Measurements from ENCODE around the gene ITPKC. TPM values are rescaled to one million over a fixed set of nuclear protein-coding genes. Genes with fewer than 3 reads are reported as not detected.

Gene ITPKC
- total and polyA plus RNA-seq, 9 of the 15 experiments (the other 6 are each of a cell fraction or from before 2014, with no cell fraction given): 0.08 to 9.3 (median 5.8) TPM

DNA sequence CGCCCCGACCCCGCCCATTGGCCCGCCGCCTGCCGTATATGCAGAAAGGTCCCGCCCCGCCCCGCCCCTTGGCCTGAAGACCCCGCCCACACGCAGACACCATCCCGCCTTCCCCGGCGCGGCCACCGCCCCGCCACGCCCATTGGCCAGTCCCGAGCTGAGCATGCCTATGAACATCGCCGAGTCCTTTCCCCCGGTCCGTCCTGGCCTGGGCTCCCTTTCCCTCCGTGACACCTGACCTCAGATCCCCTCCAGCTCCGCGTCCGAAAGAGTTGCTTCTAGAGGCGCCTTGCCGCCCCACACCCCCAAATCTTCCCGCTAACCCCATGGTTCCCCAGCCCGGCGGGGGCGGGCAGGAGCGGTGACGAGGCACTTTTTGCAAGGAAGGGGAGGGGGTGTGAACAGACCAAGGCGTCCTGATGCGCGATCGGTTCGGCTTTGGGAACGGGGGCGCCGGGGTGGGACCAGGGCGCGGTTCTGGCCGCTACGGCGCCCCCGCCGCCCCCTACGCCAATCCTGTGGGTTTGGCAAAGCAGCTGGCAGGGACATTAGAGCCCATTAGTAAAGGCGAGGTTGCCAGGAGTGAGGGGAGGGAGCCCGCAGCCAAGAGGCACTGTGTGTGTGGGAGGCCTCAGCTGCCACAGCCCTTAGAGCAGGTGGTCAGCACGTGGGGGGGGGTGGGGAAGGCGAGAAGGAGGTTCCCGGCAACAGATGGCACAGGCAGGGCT is 26.1 kb upstream of the ITPKC start (continued):
- TF ChIP-seq SMC3 (conservative IDR thresholded peaks at IDR 0.05; ENCODE audit: insufficient read depth, low read depth, low read length): 0 out of 2 replicates have a peak, but pooled peaks have one; percentile 1
- no peak for TF ChIP-seq CC2D1A (IDR thresholded peaks at IDR 0.05)
- TF ChIP-seq E2F3 (CRISPR knock-in tag; IDR thresholded peaks at IDR 0.05): 0 out of 2 replicates have a peak, but pooled peaks have one; percentile 30
- TF ChIP-seq ZNF124 (CRISPR knock-in tag; IDR thresholded peaks at IDR 0.05): no peak
- TF ChIP-seq, protein P1, sequence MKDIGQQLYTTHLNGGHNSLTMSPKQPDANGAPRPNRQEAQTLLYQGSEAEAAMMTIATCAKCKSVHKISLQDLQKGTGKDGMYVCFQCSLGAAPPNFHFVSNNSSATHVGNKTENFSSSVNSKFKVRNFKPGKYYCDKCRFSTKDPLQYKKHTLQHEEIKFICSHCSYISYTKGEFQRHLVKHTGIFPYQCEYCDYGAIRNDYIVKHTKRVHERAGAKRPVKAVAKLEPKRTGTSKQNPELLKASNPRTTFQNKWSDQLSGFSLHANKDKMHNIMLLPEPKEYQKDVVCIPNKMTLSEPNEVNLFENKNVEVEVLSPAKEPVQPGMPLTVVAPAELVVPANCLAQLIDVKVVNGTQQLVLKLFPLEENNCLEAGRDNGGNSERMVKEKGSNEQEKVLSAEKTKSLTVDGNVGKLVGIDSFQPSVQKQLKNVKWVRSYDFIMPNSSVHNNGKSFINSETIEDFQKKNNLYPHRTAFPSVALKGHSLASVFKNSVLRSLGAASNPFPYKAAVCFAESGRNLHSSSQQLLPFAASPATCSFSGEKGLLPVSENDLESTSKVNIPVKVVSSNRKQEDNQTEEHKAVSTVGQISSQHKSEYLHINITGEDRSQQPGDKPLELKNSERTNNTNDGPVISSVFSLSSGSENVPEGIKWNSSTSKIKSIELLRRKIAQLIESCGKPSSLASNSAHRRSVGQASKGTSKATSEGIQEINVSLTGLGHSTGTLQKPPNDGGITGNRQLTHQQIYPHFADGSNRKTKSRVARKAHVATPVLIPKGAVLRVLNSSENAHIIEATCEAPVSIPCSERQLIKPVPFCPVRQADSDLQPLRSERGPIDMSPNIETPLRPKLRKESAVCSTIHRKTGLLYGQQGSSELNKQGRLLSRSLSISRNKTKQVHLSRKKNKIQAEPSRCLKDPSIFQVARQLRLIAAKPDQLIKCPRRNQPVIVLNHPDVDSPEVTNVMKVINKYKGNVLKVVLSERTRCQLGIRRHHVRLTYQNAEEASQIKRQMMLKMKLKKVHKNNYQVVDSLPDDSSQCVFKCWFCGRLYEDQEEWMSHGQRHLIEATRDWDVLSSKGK (CRISPR knock-in tag; IDR thresholded peaks at IDR 0.05): no peak
- peak; percentile 32; the same call in 1 of the 2 replicates for TF ChIP-seq BCL6 (CRISPR knock-in tag; IDR thresholded peaks at IDR 0.05)
- TF ChIP-seq SRSF7 (optimal IDR thresholded peaks at IDR 0.05; ENCODE audit: low read depth, low read length): no peak
- TF ChIP-seq, protein P2, sequence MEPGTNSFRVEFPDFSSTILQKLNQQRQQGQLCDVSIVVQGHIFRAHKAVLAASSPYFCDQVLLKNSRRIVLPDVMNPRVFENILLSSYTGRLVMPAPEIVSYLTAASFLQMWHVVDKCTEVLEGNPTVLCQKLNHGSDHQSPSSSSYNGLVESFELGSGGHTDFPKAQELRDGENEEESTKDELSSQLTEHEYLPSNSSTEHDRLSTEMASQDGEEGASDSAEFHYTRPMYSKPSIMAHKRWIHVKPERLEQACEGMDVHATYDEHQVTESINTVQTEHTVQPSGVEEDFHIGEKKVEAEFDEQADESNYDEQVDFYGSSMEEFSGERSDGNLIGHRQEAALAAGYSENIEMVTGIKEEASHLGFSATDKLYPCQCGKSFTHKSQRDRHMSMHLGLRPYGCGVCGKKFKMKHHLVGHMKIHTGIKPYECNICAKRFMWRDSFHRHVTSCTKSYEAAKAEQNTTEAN (CRISPR knock-in tag; IDR thresholded peaks at IDR 0.05): no peak
- no peak; the same call in 1 of the 2 replicates for TF ChIP-seq JUN (IDR thresholded peaks at IDR 0.05; ENCODE audit: borderline replicate concordance, low read depth, low read length)
- 0 out of 2 replicates have a peak, but pooled peaks have one; percentile 29 for TF ChIP-seq JUN (CRISPR knock-in tag; IDR thresholded peaks at IDR 0.05; ENCODE audit: borderline replicate concordance)
- TF ChIP-seq ZNF561 (CRISPR knock-in tag; conservative IDR thresholded peaks at IDR 0.05): no peak
- TF ChIP-seq NELFE (IDR thresholded peaks at IDR 0.05; ENCODE audit: insufficient read depth, insufficient read length): no peak
- no peak for TF ChIP-seq SP2 (IDR thresholded peaks at IDR 0.05; ENCODE audit: extremely low read depth, low read depth, low read length, poor library complexity, severe bottlenecking)
- no peak for TF ChIP-seq PYGO2 (tag; IDR thresholded peaks at IDR 0.05)
- no peak for TF ChIP-seq ZFP30 (CRISPR knock-in tag; IDR thresholded peaks at IDR 0.05; ENCODE audit: borderline replicate concordance)
- no peak for TF ChIP-seq ILK (tag; IDR thresholded peaks at IDR 0.05; ENCODE audit: borderline replicate concordance, low read depth)
- TF ChIP-seq, protein P3, sequence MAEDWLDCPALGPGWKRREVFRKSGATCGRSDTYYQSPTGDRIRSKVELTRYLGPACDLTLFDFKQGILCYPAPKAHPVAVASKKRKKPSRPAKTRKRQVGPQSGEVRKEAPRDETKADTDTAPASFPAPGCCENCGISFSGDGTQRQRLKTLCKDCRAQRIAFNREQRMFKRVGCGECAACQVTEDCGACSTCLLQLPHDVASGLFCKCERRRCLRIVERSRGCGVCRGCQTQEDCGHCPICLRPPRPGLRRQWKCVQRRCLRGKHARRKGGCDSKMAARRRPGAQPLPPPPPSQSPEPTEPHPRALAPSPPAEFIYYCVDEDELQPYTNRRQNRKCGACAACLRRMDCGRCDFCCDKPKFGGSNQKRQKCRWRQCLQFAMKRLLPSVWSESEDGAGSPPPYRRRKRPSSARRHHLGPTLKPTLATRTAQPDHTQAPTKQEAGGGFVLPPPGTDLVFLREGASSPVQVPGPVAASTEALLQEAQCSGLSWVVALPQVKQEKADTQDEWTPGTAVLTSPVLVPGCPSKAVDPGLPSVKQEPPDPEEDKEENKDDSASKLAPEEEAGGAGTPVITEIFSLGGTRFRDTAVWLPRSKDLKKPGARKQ (CRISPR knock-in tag; IDR thresholded peaks at IDR 0.05): no peak
- TF ChIP-seq, protein P4, sequence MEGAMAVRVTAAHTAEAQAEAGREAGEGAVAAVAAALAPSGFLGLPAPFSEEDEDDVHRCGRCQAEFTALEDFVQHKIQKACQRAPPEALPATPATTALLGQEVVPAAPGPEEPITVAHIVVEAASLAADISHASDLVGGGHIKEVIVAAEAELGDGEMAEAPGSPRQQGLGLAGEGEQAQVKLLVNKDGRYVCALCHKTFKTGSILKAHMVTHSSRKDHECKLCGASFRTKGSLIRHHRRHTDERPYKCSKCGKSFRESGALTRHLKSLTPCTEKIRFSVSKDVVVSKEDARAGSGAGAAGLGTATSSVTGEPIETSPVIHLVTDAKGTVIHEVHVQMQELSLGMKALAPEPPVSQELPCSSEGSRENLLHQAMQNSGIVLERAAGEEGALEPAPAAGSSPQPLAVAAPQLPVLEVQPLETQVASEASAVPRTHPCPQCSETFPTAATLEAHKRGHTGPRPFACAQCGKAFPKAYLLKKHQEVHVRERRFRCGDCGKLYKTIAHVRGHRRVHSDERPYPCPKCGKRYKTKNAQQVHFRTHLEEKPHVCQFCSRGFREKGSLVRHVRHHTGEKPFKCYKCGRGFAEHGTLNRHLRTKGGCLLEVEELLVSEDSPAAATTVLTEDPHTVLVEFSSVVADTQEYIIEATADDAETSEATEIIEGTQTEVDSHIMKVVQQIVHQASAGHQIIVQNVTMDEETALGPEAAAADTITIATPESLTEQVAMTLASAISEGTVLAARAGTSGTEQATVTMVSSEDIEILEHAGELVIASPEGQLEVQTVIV (CRISPR knock-in tag; IDR thresholded peaks at IDR 0.05; ENCODE audit: borderline replicate concordance): no peak
